ENCODE results near the gene MYB. TPM values are rescaled to one million over a fixed set of nuclear protein-coding genes. Genes with fewer than 3 reads are reported as not detected.

The MYB gene
- total RNA-seq, 1 donor from 2014 or later, result 0.52 TPM

DNA sequence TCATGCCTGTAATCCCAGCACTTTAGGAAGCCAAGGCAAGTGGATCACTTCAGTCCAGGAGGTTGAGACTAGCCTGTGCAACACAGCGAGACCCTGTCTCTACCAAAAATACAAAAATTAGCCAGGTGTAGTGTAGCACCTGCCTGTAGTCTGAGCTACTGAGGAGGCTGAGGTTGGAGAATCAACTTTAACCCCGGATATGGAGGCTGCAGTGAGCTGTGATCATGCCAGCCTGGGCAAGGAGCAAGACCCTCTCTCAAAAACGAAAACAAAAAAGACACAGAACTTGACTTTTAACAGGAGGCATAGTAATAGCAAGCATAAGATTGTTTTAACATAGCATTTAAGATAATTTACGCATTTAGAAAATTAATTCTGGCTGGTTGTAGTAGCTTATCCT is 32.5 kb downstream of the MYB start:
- Histone ChIP-seq H3K9ac (ENCODE audit: low read depth in 1 of 3, low read length in 3 of 3) (no peak overlapping the region), H3K4me3 (ENCODE audit: low read length in 3 of 3) (no peak overlapping the region), H3K4me1 (ENCODE audit: control insufficient read depth in 3 of 3, insufficient read depth in 3 of 3, low read length in 3 of 3) (no peaks in the 10 kb centered on the region), H3K36me3 (ENCODE audit: control insufficient read depth in 3 of 3, insufficient read depth in 3 of 3, low read length in 3 of 3) (no peaks in the 10 kb centered on the region), H3K27ac (ENCODE audit: low read depth, low read length) (no peak overlapping the region), H3K9me3 (ENCODE audit: control insufficient read depth in 3 of 3, low read length in 3 of 3) (no peaks in the 10 kb centered on the region), H3K27me3 (ENCODE audit: control insufficient read depth in 3 of 3, insufficient read depth in 3 of 3, low read length in 3 of 3) (no peaks in the 10 kb centered on the region)

DNA sequence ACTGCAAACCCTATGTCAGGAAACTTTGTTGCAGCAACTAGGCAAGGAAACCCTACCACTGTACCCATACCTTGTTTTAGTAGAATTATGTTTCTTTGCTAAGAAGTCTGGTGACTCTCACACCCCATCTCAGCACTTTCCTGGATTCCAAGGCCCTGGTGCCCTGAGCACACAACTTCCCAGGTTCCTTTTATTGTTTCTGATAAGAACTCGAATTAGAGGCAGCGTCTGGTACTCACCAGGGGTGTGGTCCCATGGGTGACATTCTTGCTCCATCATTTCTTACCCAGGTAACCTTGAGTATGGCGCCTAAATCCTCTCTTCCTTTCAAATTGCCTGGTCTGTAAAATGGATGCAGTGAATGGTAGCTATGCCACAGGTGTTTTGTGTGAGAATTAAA is 34.1 kb downstream of the MYB start:
- Histone ChIP-seq H3K9ac (ENCODE audit: low read depth in 1 of 3, low read length in 3 of 3) (no peak overlapping the region), H3K4me3 (ENCODE audit: low read length in 3 of 3) (no peak overlapping the region), H3K9me3 (ENCODE audit: control insufficient read depth in 3 of 3, low read length in 3 of 3) (no peaks in the 10 kb centered on the region), H3K27ac (ENCODE audit: low read depth, low read length) (no peak overlapping the region), H3K36me3 (ENCODE audit: control insufficient read depth in 3 of 3, insufficient read depth in 3 of 3, low read length in 3 of 3) (no peaks in the 10 kb centered on the region), H3K27me3 (ENCODE audit: control insufficient read depth in 3 of 3, insufficient read depth in 3 of 3, low read length in 3 of 3) (no peaks in the 10 kb centered on the region), H3K4me1 (ENCODE audit: control insufficient read depth in 3 of 3, insufficient read depth in 3 of 3, low read length in 3 of 3) (no peaks in the 10 kb centered on the region)

GRCh38 chr6:135215563-135215962 is 34.5 kb downstream of the MYB start:
- Histone ChIP-seq H3K9ac (ENCODE audit: low read depth in 1 of 3, low read length in 3 of 3) (no peak overlapping the region), H3K9me3 (ENCODE audit: control insufficient read depth in 3 of 3, low read length in 3 of 3) (no peaks in the 10 kb centered on the region), H3K4me1 (ENCODE audit: control insufficient read depth in 3 of 3, insufficient read depth in 3 of 3, low read length in 3 of 3) (no peaks in the 10 kb centered on the region), H3K27me3 (ENCODE audit: control insufficient read depth in 3 of 3, insufficient read depth in 3 of 3, low read length in 3 of 3) (no peaks in the 10 kb centered on the region), H3K27ac (ENCODE audit: low read depth, low read length) (no peak overlapping the region), H3K4me3 (ENCODE audit: low read length in 3 of 3) (no peak overlapping the region), H3K36me3 (ENCODE audit: control insufficient read depth in 3 of 3, insufficient read depth in 3 of 3, low read length in 3 of 3) (no peaks in the 10 kb centered on the region)

DNA sequence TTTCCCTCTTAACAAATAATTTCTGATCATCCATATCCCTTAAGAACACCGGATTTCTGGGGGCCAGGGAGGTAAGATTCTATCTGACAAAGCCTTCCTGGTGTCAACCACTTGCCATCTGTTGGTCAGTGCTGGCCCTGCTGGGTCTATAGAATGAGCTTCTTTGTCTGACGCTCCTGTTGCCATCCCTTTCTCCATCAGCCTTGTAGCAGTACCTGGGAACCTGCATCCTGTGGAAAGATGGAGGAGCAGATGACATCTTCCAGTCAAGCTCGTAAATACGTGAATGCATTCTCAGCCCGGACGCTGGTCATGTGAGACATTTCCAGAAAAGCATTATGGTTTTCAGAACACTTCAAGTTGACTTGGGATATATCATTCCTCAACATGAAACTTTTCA is 36.6 kb downstream of the MYB start:
- no peak overlapping the region for H3K27ac ChIP-seq (ENCODE audit: low read depth, low read length)
- H3K9me3 ChIP-seq (ENCODE audit: control insufficient read depth in 3 of 3, low read length in 3 of 3), result no peaks in the 10 kb centered on the region

GRCh38 chr6:135219346-135219745 is 38.2 kb downstream of the MYB start:
- Histone ChIP-seq H3K9ac (ENCODE audit: low read depth in 1 of 3, low read length in 3 of 3) (no peak overlapping the region), H3K4me3 (ENCODE audit: low read length in 3 of 3) (no peak overlapping the region), H3K36me3 (ENCODE audit: control insufficient read depth in 3 of 3, insufficient read depth in 3 of 3, low read length in 3 of 3) (no peaks in the 10 kb centered on the region), H3K27ac (ENCODE audit: low read depth, low read length) (no peak overlapping the region), H3K9me3 (ENCODE audit: control insufficient read depth in 3 of 3, low read length in 3 of 3) (no peaks in the 10 kb centered on the region), H3K4me1 (ENCODE audit: control insufficient read depth in 3 of 3, insufficient read depth in 3 of 3, low read length in 3 of 3) (no peaks in the 10 kb centered on the region), H3K27me3 (ENCODE audit: control insufficient read depth in 3 of 3, insufficient read depth in 3 of 3, low read length in 3 of 3) (no peaks in the 10 kb centered on the region)

More for the DNA sequence above, 36.6 kb downstream of the MYB start:
- Histone ChIP-seq H3K27me3 (ENCODE audit: control insufficient read depth in 3 of 3, insufficient read depth in 3 of 3, low read length in 3 of 3) (no peaks in the 10 kb centered on the region), H3K4me3 (ENCODE audit: low read length in 3 of 3) (no peak overlapping the region), H3K36me3 (ENCODE audit: control insufficient read depth in 3 of 3, insufficient read depth in 3 of 3, low read length in 3 of 3) (no peaks in the 10 kb centered on the region), H3K9ac (ENCODE audit: low read depth in 1 of 3, low read length in 3 of 3) (no peak overlapping the region), H3K4me1 (ENCODE audit: control insufficient read depth in 3 of 3, insufficient read depth in 3 of 3, low read length in 3 of 3) (no peaks in the 10 kb centered on the region)

DNA sequence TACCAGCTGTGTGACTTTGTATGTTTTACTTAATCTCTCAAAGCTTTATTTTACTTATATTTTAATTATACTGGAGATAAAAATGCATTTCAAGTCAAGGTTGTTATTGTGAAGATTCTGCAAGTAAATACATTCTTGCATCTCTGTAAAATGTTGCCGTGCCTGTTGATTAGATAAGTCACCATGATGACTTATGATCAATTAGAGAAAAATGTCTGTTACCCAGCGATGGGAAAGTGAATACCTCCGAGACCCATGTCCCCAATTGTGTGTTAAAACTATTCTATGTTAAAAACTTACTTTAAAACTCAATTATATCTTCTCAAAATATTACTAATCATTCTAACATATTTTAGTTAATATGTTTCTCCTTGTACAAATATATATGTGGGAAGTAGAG is 39.9 kb downstream of the MYB start:
- no peaks in the 10 kb centered on the region for H3K9me3 ChIP-seq (ENCODE audit: control insufficient read depth in 3 of 3, low read length in 3 of 3)
- H3K4me3 ChIP-seq (ENCODE audit: low read length in 3 of 3), result no peak overlapping the region
- H3K9ac ChIP-seq (ENCODE audit: low read depth in 1 of 3, low read length in 3 of 3), result no peak overlapping the region
- no peak overlapping the region for H3K27ac ChIP-seq (ENCODE audit: low read depth, low read length)
- H3K4me1 ChIP-seq (ENCODE audit: control insufficient read depth in 3 of 3, insufficient read depth in 3 of 3, low read length in 3 of 3), result no peaks in the 10 kb centered on the region
- no peaks in the 10 kb centered on the region for H3K27me3 ChIP-seq (ENCODE audit: control insufficient read depth in 3 of 3, insufficient read depth in 3 of 3, low read length in 3 of 3)
- no peaks in the 10 kb centered on the region for H3K36me3 ChIP-seq (ENCODE audit: control insufficient read depth in 3 of 3, insufficient read depth in 3 of 3, low read length in 3 of 3)

- H3K36me3 ChIP-seq (ENCODE audit: control insufficient read depth in 3 of 3, insufficient read depth in 3 of 3, low read length in 3 of 3), result no peaks in the 10 kb centered on the region
- H3K9me3 ChIP-seq (ENCODE audit: control insufficient read depth in 3 of 3, low read length in 3 of 3), result no peaks in the 10 kb centered on the region
- H3K4me1 ChIP-seq (ENCODE audit: control insufficient read depth in 3 of 3, insufficient read depth in 3 of 3, low read length in 3 of 3), result no peaks in the 10 kb centered on the region
- no peak overlapping the region for H3K4me3 ChIP-seq (ENCODE audit: low read length in 3 of 3)
- H3K27me3 ChIP-seq (ENCODE audit: control insufficient read depth in 3 of 3, insufficient read depth in 3 of 3, low read length in 3 of 3), result no peaks in the 10 kb centered on the region
- H3K9ac ChIP-seq (ENCODE audit: low read depth in 1 of 3, low read length in 3 of 3), result no peak overlapping the region
- no peak overlapping the region for H3K27ac ChIP-seq (ENCODE audit: low read depth, low read length)
Observed at GRCh38 chr6:135221505-135221904, 40.4 kb downstream of the MYB start.

DNA sequence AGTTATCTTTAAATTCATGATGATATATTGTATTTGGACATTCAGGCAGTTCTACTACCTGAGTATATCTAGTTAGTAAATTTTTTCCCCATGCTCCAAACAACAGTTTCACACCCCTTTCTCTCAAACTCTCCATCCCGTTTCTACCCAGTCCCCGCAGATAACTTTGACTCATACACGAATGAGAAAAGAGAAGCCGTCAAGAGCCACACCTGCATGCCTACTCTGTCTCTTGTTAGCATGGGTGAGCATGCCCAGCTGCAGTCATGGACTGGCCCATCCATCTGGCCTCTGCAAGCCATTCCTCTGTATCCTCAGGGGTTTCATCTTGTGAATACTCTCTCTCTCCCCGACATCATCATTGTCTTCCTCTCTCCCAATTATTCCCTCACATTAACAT is 41.5 kb downstream of the MYB start:
- no peaks in the 10 kb centered on the region for H3K4me1 ChIP-seq (ENCODE audit: control insufficient read depth in 3 of 3, insufficient read depth in 3 of 3, low read length in 3 of 3)
- H3K9ac ChIP-seq (ENCODE audit: low read depth in 1 of 3, low read length in 3 of 3), result no peak overlapping the region

DNA sequence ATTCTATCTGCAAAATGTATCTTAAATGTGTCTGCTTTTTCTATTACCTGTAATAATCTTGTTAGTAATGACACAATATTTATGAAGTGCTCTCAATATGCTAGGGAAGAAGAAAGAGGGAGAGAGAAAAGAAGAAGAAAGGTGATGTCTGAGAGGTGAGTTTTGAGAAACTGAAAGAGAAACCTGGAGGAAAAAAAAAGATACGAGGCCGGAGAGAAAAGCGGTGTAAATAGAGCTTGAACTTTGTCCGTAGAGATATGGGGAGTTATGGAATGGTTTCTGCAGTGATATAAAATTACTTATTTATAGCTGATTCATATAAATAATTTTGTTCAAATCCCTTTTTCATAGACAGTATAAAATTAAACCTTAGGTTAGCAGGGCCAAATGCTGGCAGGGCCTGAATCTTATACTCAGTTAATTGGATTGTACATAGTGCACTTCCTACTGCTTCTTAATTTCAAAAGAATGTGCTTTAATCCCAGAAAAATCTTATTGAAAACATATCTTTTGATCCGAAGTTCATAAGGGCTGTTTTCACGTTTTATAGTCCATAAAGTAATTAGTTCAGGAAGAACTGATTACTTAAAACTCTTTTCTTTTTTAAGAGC is 43.0 kb downstream of the MYB start:
- H3K27ac ChIP-seq (ENCODE audit: low read depth, low read length), result no peak overlapping the region
- H3K9me3 ChIP-seq (ENCODE audit: control insufficient read depth in 3 of 3, low read length in 3 of 3), result no peaks in the 10 kb centered on the region

More for the DNA sequence above, 41.5 kb downstream of the MYB start:
- no peaks in the 10 kb centered on the region for H3K36me3 ChIP-seq (ENCODE audit: control insufficient read depth in 3 of 3, insufficient read depth in 3 of 3, low read length in 3 of 3)
- no peaks in the 10 kb centered on the region for H3K27me3 ChIP-seq (ENCODE audit: control insufficient read depth in 3 of 3, insufficient read depth in 3 of 3, low read length in 3 of 3)
- no peak overlapping the region for H3K27ac ChIP-seq (ENCODE audit: low read depth, low read length)
- no peak overlapping the region for H3K4me3 ChIP-seq (ENCODE audit: low read length in 3 of 3)
- H3K9me3 ChIP-seq (ENCODE audit: control insufficient read depth in 3 of 3, low read length in 3 of 3), result no peaks in the 10 kb centered on the region

GRCh38 chr6:135225911-135226310 is 44.8 kb downstream of the MYB start:
- no peaks in the 10 kb centered on the region for H3K9me3 ChIP-seq (ENCODE audit: control insufficient read depth in 3 of 3, low read length in 3 of 3)
- no peak overlapping the region for H3K4me3 ChIP-seq (ENCODE audit: low read length in 3 of 3)
- H3K27ac ChIP-seq (ENCODE audit: low read depth, low read length), result no peak overlapping the region
- no peaks in the 10 kb centered on the region for H3K36me3 ChIP-seq (ENCODE audit: control insufficient read depth in 3 of 3, insufficient read depth in 3 of 3, low read length in 3 of 3)
- no peaks in the 10 kb centered on the region for H3K4me1 ChIP-seq (ENCODE audit: control insufficient read depth in 3 of 3, insufficient read depth in 3 of 3, low read length in 3 of 3)
- H3K9ac ChIP-seq (ENCODE audit: low read depth in 1 of 3, low read length in 3 of 3), result no peak overlapping the region
- H3K27me3 ChIP-seq (ENCODE audit: control insufficient read depth in 3 of 3, insufficient read depth in 3 of 3, low read length in 3 of 3), result no peaks in the 10 kb centered on the region

More for the DNA sequence above, 43.0 kb downstream of the MYB start:
- Histone ChIP-seq H3K36me3 (ENCODE audit: control insufficient read depth in 3 of 3, insufficient read depth in 3 of 3, low read length in 3 of 3) (no peaks in the 10 kb centered on the region), H3K27me3 (ENCODE audit: control insufficient read depth in 3 of 3, insufficient read depth in 3 of 3, low read length in 3 of 3) (no peaks in the 10 kb centered on the region), H3K9ac (ENCODE audit: low read depth in 1 of 3, low read length in 3 of 3) (no peak overlapping the region), H3K4me1 (ENCODE audit: control insufficient read depth in 3 of 3, insufficient read depth in 3 of 3, low read length in 3 of 3) (no peaks in the 10 kb centered on the region), H3K4me3 (ENCODE audit: low read length in 3 of 3) (no peak overlapping the region)

Measured in skeletal muscle tissue (tissue), 4 donors.